LNCAP (cell line): ENCODE results near the gene KANSL3.

Experiments used
- CTCF ChIP-seq: fragments of 450-650 bp; IDR thresholded peaks from 2 replicates; pipeline ENCODE4 v1.5.1; 2017; ENCODE audit warnings: mild to moderate bottlenecking

KANSL3 gene

GRCh38 chr2:96578731-96579130 lies 59.4 kb downstream of the KANSL3 start:
- TF ChIP-seq CTCF: no peak

- no peak for TF ChIP-seq CTCF
Observed at GRCh38 chr2:96577501-96577900, 60.6 kb downstream of the KANSL3 start.

- TF ChIP-seq CTCF: no peak
Observed at GRCh38 chr2:96575785-96576456, 62.2 kb downstream of the KANSL3 start.

- TF ChIP-seq CTCF: no peak
Observed at GRCh38 chr2:96574364-96574763, 63.7 kb downstream of the KANSL3 start.

- TF ChIP-seq CTCF: no peak
Observed at GRCh38 chr2:96568094-96568493, 70.0 kb downstream of the KANSL3 start.

GRCh38 chr2:96565111-96565510 lies 73.0 kb downstream of the KANSL3 start:
- TF ChIP-seq CTCF: no peak

- TF ChIP-seq CTCF: no peak
Observed at GRCh38 chr2:96564563-96564962, 73.5 kb downstream of the KANSL3 start.

GRCh38 chr2:96564026-96564425 lies 74.1 kb downstream of the KANSL3 start:
- no peak for TF ChIP-seq CTCF
